ENCODE data around the gene AHRR.

AHRR gene

GRCh38 chr5:318931-319601, 2.4 kb upstream of the AHRR start:
- Histone ChIP-seq H3K27ac (no peak overlapping the region), H3K9me3 (ENCODE audit: control insufficient read depth, low read length) (no peaks in the 10 kb centered on the region), H3K4me1 (peaks cover 8% of the 10 kb centered on the region), H3K79me2 (no peaks in the 10 kb centered on the region), H3K4me2 (ENCODE audit: low read length) (no peak overlapping the region), H3K9ac (no peak overlapping the region), H3K4me3 (ENCODE audit: low read depth, low read length) (no peak overlapping the region), H3K27me3 (ENCODE audit: control insufficient read depth, insufficient read depth, low read length) (no peaks in the 10 kb centered on the region), H3K36me3 (ENCODE audit: control insufficient read depth, insufficient read depth, low read length) (no peaks in the 10 kb centered on the region), H2AFZ (no peak overlapping the region)
- TF ChIP-seq, protein P1, sequence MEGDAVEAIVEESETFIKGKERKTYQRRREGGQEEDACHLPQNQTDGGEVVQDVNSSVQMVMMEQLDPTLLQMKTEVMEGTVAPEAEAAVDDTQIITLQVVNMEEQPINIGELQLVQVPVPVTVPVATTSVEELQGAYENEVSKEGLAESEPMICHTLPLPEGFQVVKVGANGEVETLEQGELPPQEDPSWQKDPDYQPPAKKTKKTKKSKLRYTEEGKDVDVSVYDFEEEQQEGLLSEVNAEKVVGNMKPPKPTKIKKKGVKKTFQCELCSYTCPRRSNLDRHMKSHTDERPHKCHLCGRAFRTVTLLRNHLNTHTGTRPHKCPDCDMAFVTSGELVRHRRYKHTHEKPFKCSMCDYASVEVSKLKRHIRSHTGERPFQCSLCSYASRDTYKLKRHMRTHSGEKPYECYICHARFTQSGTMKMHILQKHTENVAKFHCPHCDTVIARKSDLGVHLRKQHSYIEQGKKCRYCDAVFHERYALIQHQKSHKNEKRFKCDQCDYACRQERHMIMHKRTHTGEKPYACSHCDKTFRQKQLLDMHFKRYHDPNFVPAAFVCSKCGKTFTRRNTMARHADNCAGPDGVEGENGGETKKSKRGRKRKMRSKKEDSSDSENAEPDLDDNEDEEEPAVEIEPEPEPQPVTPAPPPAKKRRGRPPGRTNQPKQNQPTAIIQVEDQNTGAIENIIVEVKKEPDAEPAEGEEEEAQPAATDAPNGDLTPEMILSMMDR (IDR thresholded peaks at IDR 0.05), result no peak

- H3K9me3 ChIP-seq (ENCODE audit: control insufficient read depth, low read length), result no peaks in the 10 kb centered on the region
- peak overlapping the region; percentile 47 for H3K4me2 ChIP-seq (ENCODE audit: low read length)
- peaks cover 8% of the 10 kb centered on the region for H3K4me1 ChIP-seq
- no peak overlapping the region for H3K9ac ChIP-seq
- H3K4me3 ChIP-seq (ENCODE audit: low read depth, low read length), result no peak overlapping the region
- no peaks in the 10 kb centered on the region for H3K36me3 ChIP-seq (ENCODE audit: control insufficient read depth, insufficient read depth, low read length)
- TF ChIP-seq, protein P1 (IDR thresholded peaks at IDR 0.05), result no peak
- H3K27ac ChIP-seq, result no peak overlapping the region
- no peaks in the 10 kb centered on the region for H3K27me3 ChIP-seq (ENCODE audit: control insufficient read depth, insufficient read depth, low read length)
- H2AFZ ChIP-seq, result no peak overlapping the region
- no peaks in the 10 kb centered on the region for H3K79me2 ChIP-seq
Measured at GRCh38 chr5:320524-321229, 837 bp upstream of the AHRR start.

GRCh38 chr5:321726-322251, 275 bp downstream of the AHRR start:
- H3K27ac ChIP-seq, result no peak overlapping the region
- no peaks in the 10 kb centered on the region for H3K9me3 ChIP-seq (ENCODE audit: control insufficient read depth, low read length)
- peaks cover 8% of the 10 kb centered on the region for H3K4me1 ChIP-seq
- no peak overlapping the region for H2AFZ ChIP-seq
- no peaks in the 10 kb centered on the region for H3K36me3 ChIP-seq (ENCODE audit: control insufficient read depth, insufficient read depth, low read length)
- TF ChIP-seq, protein P1 (IDR thresholded peaks at IDR 0.05), result no peak
- H3K79me2 ChIP-seq, result no peaks in the 10 kb centered on the region
- no peak overlapping the region for H3K9ac ChIP-seq
- H3K4me2 ChIP-seq (ENCODE audit: low read length), result peak overlapping the region; percentile 27
- H3K27me3 ChIP-seq (ENCODE audit: control insufficient read depth, insufficient read depth, low read length), result no peaks in the 10 kb centered on the region
- H3K4me3 ChIP-seq (ENCODE audit: low read depth, low read length), result no peak overlapping the region

- H3K36me3 ChIP-seq (ENCODE audit: control insufficient read depth, insufficient read depth, low read length), result no peaks in the 10 kb centered on the region
- peak overlapping the region; percentile 27 for H3K4me2 ChIP-seq (ENCODE audit: low read length)
- TF ChIP-seq, protein P1 (IDR thresholded peaks at IDR 0.05), result no peak
- no peaks in the 10 kb centered on the region for H3K79me2 ChIP-seq
- H3K4me3 ChIP-seq (ENCODE audit: low read depth, low read length), result no peak overlapping the region
- H2AFZ ChIP-seq, result no peak overlapping the region
- H3K4me1 ChIP-seq, result peaks cover 8% of the 10 kb centered on the region
- no peak overlapping the region for H3K27ac ChIP-seq
- no peaks in the 10 kb centered on the region for H3K27me3 ChIP-seq (ENCODE audit: control insufficient read depth, insufficient read depth, low read length)
- no peak overlapping the region for H3K9ac ChIP-seq
- no peaks in the 10 kb centered on the region for H3K9me3 ChIP-seq (ENCODE audit: control insufficient read depth, low read length)
Measured at GRCh38 chr5:322281-322941, 897 bp downstream of the AHRR start.
